GM12873 (cell line): ENCODE data around the gene ZNF668.

Source experiments
- TF ChIP-seq, protein P1 (sequence below): IDR thresholded peaks from 2 replicates; pipeline ENCODE4 v1.5.1; 2012; ENCODE audit warnings: low read depth, mild to moderate bottlenecking, moderate library complexity, low read length, control low read depth; ENCODE audit not compliant: insufficient read depth; ENCODE audit errors: missing control alignments

ZNF668 gene

DNA sequence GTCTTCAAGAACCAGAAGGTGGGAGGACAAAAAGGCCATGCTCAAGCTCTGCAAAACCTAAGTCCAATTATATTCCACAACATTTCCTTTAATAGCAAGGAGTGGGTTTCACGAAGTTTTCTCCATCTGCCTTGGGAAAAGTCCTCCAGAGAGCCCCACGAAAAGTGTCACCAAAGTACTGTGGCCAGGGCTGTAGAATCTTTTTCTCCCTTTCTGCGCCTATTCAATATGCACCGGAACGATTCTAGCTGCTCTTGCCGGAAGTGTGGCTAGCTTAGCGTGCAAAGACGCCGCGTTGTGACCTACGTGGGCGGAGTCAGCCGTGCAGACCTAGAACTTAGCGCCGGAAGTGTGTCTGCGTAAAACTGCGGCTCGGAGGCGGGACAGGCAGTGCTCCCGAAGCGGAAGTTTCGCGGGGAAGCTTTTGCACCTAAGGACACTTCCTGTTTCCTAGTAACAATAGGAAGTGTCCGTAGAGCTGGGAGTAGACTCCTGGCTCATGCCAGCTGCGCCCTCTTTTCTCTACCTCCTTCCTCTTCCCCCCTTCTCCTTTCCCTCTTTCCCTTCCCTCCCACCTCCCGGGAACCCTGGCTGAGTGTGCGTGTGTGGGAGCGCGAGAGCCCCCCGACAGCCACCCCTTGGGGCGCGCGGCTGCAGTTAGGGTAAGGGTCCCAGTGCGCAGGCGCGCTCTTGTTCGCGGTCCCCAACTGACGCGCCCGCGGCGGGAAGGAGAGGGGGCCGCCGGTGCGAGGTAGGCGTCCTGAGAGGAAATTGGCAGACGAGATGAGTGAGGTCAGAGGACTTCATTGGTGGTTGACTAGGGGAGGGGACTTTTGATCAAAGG, at the start of gene ZNF668, which contains the start of gene ZNF646:
Gene ZNF668, minus strand, starts transcription at position 271 of the 844 bp plus-strand sequence. CDS start 9,781 bp downstream, outside the sequence.
Gene ZNF646, plus strand, starts transcription at position 453 of the 844 bp plus-strand sequence. CDS start 1,903 bp downstream, outside the sequence.
- TF ChIP-seq, protein P1, sequence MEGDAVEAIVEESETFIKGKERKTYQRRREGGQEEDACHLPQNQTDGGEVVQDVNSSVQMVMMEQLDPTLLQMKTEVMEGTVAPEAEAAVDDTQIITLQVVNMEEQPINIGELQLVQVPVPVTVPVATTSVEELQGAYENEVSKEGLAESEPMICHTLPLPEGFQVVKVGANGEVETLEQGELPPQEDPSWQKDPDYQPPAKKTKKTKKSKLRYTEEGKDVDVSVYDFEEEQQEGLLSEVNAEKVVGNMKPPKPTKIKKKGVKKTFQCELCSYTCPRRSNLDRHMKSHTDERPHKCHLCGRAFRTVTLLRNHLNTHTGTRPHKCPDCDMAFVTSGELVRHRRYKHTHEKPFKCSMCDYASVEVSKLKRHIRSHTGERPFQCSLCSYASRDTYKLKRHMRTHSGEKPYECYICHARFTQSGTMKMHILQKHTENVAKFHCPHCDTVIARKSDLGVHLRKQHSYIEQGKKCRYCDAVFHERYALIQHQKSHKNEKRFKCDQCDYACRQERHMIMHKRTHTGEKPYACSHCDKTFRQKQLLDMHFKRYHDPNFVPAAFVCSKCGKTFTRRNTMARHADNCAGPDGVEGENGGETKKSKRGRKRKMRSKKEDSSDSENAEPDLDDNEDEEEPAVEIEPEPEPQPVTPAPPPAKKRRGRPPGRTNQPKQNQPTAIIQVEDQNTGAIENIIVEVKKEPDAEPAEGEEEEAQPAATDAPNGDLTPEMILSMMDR: no peak

- TF ChIP-seq, protein P1: no peak
Measured at GRCh38 chr16:31120129-31120528, 46.1 kb upstream of the ZNF668 start.

DNA sequence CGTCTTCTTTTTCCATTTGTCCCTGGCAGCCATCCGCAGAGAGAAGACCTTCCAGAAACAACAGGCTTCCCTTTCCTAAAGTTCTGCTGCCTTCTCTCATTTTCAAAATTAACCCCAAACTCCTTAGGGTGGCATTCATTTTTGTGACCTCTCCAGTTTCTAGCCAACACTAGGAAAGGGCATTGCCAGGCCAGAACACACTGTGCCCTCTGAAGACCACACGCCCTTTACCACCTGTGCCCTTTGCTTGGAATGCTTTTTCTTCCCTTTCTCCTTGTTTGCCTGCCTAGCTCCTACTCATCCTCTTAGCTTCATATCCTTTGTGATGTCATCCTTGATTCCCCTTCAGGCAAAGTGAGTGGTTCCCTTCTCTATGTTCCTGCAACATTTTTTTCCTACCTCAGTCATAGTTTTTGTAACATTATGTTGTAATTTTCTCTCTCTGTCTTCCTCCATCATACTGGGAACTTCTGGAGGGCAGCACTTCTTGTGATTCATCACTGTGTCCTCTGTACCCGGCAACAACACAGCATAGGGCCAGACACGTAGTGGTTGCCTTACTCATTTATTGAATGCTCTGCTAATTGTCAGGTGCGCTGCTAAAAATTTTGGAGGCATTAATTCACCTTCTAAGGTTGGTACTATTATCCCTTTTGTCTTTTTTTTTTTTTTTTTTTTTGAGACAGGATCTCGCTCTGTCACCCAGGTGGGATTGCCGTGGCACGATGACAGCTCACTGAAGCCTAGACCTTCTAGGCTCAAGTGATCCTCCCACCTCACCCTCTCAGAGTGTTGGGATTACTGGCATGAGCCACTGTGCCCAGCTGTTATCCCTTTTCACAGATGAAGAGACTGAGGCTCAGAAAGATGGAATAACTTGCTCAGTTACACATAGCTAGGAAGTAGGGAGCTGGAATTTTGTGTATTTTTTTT, 44.4 kb upstream of the ZNF668 start:
- TF ChIP-seq, protein P1: no peak

DNA sequence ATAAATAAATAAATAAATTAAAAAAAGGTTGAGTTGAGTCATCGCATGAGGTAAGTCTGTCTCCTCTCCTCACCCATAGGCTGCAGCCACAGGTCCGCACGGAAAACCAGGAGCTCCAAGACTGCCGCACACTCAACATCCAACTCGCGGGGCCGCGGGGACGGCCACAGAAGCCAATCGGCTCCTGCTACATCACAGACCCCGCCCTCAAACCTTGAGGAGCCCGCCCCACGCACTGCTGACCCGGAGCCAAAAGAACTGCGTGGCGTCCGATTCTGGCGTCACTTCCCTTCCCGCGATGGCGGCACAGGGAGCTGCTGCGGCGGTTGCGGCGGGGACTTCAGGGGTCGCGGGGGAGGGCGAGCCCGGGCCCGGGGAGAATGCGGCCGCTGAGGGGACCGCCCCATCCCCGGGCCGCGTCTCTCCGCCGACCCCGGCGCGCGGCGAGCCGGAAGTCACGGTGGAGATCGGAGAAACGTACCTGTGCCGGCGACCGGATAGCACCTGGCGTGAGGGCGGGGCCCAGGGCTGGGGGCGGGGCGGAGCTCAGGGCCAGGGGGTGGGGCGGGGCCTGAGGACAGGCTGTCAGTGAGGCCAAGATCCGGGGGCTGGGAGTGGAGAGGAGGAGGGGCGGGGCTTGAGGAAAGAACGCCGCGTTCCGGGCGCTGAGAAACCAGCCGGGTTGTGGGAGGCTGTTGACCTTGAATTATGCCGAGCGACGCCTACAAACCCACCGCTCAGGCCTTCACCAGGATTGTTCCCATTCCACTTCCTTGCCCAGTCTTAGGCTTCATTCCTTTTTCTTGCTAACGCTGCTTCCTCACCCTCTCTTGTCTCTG, 43.6 kb upstream of the ZNF668 start, which contains the start of gene KAT8:
Gene KAT8, plus strand, starts transcription at position 281 of the 839 bp plus-strand sequence. Its CDS starts 18 bp downstream, at position 299.
- TF ChIP-seq, protein P1: no peak

DNA sequence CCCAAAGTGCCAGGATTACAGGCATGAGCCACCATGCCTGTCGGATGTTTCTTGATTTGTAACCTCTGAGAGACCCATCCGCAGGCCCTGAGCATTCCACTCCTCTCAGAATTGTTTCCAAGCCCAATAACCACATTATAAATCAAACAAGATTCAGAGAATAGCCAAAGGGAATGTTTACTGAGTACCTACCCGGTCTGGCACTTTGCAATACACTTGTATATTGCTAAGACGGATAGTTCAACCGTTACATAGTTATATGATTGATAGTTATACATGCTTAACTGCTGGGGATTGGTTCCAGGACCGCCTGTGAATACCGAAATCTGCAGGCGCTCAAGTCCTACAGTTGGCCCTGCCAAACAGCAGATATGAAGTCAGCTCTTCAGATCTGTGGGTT, 40.4 kb upstream of the ZNF668 start:
- TF ChIP-seq, protein P1: no peak

GRCh38 chr16:31113121-31114120, 39.4 kb upstream of the ZNF668 start:
- TF ChIP-seq, protein P1: no peak
